GM19238 (cell line): ENCODE results near the gene RGS19.

ENCODE experiments used
- DNase-seq: peaks from one replicate; pipeline ENCODE4 v3.0.0; 2011; ENCODE audit warnings: low spot score; ENCODE audit not compliant: insufficient read length

Gene RGS19

DNA sequence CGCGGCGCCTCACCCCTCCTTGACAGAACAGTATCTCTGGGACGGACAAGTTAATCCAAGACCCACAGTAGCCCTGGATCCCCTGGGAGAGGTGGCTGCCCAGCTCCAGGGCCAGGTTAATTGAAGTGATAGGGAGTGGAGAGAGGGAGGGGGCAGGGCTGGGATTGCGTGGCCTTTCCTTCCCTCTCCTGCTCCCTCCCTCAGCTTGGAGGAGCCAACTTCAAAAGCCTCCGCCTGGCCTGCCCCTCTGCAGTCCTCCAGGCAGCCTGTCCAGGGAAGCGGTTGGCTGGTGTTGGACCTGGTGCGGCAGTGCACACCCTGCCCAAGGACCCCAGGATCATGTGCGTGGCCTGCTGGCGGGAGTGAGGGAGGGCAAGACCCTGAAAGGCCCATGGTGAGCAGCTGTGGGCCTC is 43.4 kb downstream of the RGS19 start, which contains the start of gene C20orf204:
Gene C20orf204 (plus strand): TSS at position 250 of the 413 bp plus-strand sequence. CDS start 142 bp downstream, at position 392.
- DNase-seq, result no peak

DNA sequence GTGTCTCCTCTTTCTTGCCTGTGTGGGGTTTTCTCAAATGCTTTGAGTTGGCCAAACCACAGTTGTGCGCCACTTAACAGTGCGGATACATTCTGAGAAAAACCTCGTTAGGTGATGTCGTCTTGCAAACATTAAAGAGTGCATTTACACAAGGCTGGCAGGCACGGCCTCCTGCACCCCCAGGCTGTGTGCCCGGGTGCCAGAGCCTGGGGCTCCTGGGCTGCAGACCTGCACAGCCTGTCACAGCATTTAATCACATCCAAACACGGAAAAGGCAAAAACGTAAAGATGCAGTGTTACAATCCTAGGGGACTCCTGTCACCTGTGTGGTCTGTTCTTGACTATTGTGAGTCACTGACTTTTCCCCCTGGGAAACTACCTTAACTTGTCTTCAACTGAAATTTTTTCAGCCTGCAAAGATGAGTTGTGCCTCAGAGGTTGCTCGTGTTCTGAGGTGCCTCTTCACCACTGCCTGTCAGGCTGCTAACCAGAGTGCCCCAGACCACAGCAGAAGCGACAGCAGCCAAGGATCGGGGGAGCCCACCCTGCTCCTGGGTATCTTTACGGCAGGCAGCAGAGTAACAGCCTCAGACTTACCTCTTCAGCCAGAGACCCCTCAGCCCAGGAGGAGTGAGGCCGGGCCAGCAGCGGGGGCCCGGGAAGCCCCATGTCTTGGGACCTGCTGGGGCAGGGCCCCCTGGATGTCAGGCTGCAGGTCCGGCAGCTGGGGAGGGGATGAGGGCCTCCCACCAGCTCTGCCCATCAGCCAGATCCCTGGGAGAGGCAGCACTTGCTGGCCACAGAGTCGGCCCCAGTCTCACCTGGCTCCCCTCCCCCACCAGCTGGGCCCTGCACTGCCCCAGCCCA is 44.0 kb downstream of the RGS19 start:
- DNase-seq, result no peak

DNA sequence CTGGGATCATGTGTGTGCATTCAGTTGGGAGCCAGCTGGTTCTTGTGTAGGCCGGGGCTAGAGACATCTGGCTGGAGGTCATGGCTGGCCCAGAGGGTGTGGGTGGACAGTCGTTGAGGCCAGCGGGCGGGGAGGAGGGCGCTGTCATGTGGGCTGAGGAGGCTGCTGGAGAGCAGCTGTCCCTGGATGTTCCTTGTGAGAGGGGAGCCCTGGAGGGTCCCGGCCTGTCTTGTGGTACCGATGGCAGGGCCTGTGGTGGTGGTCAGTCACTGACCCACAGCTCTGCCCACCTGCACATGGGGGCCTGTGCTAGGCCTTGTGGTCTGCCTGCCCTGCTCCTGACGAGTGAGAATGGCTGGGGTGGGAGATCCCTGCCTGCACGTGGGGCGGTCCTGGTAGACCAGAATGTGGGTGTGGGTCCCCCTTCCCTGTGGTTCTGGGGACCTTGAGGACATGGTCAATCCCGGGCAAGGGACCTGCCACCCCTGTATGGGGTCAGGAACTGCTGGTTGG is 45.3 kb downstream of the RGS19 start:
- no peak for DNase-seq

DNA sequence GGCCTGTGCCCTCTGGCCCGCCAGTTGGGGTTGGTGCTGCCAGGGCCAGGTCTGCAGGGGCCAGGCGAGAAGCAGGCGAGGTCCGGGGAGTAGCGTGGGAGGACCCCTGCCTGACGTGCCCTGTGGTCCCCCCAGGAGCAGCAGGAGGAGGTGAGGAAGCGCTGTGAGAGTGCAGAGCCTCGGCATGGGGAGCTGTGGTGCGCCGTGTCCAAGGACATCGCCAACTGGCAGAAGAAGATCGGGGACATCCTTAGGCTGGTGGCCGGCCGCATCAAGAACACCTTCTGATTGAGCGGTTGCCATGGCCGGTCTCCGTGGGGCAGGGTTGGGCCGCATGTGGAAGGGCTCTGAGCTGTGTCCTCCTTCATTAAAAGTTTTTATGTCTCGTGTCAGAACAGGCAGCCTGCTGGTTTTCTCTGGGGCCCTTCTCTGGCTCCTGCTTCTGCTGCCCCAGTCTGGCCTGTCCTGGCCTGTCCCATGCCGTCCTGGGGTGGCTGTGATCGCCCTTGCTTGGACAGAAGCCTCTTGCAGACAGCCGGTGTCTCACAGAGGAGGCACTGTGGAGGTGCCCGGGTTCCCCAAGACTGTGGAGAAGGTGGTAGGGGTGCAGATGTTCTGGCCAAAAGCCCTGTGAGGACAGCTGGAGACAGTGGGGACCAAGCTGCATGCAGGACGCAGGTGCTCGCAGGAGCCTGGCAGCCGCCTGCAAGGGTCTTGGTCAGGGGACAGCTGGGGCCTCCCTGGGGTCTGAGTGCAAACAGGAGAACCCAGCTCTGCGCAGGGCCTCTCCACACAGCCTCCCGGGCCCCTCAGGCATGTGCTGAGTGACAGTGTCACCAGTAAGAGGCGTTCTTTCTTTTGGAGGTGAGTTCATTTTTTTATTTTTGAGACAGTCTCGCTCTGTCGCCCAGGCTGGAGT is 46.4 kb downstream of the RGS19 start:
- DNase-seq, result no peak

DNA sequence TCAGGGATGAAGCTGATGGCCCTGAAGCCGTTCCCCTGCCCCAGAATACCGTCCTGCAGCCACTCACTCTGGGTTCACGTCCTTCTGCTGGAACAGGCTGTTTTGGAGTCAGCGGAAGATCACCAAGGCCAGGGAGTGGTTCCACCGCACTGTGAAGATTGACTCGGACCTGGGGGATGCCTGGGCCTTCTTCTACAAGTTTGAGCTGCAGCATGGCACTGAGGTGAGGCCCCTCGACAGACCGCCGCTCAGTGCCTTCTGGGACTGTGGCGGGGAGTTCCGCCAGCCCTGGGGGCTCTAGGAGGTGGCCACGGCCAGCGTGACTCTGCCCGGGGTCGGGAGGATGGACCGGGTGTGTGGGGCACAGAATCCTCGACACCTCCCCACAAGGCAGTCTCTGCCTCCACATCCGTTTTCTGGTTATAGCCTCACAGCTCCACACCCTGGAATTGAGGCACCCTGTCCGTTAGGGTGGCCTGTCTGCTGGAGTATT is 47.5 kb downstream of the RGS19 start:
- DNase-seq, result no peak

DNA sequence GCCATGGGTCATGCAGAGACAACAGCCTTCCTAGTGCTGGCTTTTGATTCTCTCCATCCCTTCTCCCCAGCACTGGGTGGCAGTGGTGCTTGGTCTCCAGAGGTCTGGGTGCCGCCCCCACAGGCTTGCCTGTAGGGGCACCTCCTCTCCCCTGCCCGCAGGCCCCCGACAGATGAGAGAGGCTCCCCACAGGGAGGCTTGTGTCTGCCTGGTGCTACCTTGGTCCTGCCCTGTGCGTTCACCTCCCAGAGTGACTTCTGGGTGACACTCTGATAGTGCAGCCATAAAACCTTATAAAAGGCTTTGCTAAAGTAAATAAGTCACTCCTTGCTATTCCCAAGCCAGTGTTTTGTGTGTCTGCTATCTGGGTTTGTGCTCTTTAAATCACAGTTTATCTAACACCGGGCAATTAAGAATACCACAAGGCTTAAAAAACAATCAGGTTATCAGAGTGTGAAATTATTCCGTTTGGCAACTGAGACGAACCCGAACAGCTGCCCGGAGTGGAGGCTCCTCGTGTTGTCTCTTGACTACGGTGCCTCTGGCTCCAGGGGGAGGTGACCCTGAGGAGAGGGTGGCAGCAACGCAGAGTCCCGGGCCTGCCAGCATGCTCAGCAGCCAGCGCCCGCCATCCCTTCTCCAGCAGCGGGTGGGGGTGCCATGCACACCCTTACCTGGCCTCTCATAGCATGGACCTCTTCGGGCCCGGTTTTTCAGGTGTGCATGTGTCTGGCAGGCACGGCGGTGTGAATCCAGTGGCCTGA is 48.8 kb downstream of the RGS19 start:
- DNase-seq, result no peak

DNA sequence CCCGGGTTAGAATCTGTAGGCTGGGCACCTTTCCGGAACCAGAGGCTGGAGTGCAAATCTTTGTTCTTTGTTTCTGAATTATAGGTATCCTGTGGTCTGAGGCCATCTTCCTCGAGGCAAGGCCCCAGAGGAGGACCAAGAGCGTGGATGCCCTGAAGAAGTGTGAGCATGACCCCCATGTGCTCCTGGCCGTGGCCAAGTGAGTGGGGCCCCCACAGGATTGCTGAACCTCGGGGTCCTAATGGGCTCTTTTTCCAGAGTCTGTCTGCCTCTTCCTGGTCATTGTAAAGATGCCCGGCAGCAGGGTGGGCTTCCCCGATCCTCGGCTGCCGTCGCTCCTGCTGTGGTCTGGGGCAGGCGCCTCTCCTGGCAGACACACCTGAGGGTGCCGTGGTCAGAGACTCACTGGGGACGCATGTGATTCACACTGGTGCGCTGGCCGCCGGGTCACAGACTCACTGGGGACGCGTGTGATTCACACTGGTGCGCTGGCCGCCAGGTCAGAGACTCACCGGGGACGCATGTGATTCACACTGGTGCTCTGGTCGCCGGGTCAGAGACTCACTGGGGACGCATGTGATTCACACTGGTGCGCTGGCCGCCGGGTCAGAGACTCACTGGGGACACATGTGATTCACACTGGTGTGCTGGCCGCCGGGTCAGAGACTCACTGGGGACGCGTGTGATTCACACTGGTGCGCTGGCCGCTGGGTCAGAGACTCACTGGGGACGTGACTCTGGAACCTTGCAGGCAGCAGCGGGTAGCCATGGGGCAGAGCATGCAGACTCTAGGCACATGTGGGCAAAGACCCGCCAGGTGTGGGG is 49.8 kb downstream of the RGS19 start:
- DNase-seq, result no peak

DNA sequence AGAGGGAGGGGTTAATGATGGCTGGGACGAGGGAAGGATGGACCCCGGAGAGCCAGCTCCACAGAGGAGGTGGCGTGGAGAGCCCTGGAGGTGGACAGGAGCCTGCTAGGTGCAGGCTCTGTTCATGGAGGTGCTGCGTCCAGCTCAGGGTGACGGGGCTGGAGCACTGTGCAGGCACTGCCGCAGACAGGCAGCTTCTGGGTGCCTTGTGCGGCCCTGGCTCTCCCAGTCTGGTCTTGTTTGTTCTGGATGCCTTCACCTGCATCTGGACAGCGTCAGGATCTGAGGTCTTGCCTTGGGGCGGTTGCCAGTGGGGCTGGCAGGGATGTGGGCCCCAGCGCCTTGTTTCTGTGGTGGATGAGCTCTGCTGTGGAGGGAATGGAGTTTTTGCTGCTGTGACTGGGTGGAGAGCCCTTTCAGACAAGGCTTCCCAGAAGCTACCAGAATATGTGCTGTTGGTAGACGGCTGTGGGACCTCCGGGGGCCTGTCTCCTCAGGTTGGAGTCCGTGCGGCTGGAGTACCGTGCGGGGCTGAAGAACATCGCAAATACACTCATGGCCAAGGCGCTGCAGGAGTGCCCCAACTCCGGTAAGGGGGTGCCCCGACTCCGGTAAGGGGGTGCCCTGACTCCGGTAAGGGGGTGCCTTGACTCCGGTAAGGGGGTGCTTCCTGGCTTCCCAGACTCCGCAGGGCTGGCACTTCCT is 51.2 kb downstream of the RGS19 start:
- no peak for DNase-seq

DNA sequence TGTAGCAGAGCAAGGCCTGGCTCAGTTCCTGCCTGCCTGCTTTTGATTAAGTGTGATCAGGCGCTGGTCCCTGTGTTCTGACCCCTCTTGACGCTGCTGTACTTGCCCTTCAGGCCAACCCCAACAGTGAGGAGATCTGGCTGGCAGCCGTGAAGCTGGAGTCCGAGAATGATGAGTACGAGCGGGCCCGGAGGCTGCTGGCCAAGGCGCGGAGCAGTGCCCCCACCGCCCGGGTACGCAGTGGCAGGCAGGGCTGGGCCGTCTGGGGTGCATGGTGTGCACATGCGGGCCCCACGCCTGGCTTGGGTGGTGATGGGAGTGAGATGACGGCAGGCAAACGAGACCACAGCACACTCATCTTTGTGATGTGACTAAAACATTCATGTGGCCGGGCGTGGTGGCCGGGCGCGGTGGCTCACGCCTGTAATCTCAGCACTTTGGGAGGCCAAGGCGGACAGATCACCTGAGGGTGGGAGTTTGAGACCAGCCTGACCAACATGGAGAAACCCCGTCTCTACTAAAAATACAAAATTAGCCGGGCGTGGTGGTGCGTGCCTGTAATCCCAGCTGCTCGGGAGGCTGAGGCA is 53.4 kb downstream of the RGS19 start:
- DNase-seq, result no peak

DNA sequence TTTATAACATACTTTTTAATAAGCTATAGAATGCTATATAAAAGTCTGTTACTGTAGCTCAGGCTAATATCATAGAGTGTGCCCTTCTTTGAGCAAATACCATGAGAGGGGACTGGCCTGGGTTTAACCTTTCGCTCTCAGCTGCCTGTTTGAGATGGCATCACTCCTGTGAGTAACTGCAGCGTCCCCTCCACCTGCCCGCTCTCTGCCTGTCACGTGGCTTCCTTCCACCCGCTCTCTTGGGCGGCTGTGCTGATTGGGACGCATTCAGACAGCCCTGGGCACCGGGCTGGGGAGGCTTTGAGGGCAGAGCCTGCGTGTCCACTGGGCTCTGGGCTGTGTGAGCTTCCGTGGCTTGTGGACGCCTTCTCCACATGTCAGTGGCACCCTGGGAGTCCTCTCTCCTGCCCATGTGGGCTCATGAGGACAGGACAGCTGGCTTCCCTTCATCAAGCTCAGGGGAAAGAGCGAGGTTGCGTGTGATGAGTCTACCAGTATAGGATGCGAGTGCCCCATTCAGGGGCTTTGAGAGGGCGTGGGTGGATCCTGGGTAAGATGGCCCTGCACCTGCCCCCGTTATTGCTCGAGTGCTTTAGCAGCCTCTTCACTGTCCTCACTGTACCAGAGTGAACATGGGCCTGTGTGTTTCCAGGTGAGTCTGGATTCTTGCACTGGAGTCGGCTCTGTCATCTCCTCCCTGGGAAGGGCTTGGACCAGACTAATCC is 54.1 kb downstream of the RGS19 start:
- DNase-seq, result no peak

DNA sequence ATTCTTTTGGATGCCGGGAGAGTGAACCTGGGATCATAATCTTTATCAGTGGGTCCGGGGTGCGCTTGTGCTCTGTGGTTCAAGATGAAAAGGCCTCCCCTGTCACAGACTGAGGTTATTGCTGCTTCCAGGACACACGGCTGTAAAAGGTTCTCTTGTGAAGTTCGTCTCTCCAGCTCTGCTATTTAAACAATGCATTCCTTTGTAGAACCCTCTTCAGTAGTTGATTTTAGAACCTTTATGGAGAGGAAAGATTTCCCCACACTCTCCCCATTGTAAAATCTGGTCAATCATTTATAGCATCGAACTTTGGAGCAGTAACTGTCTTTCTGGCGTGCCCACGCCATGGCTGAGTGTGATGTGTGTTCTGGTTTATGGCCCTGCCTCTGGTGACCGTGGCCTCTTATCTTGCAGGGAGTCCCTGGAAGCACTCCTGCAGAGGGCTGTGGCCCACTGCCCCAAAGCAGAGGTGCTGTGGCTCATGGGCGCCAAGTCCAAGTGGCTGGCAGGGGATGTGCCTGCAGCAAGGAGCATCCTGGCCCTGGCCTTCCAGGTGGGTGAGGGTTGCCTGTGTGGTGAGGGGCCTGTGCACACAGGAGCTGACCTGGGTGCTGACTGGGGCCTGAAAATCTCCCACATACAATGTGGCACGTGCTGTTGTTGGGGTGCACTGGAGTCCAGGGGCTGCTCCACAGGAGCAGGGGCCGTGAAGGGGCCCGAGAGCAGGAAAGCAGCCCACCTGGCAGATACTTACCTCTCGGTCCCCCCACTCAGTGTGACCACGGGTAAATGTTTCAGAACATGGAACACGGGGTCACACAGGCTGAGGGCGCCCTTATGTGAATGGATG is 55.0 kb downstream of the RGS19 start:
- no peak for DNase-seq

DNA sequence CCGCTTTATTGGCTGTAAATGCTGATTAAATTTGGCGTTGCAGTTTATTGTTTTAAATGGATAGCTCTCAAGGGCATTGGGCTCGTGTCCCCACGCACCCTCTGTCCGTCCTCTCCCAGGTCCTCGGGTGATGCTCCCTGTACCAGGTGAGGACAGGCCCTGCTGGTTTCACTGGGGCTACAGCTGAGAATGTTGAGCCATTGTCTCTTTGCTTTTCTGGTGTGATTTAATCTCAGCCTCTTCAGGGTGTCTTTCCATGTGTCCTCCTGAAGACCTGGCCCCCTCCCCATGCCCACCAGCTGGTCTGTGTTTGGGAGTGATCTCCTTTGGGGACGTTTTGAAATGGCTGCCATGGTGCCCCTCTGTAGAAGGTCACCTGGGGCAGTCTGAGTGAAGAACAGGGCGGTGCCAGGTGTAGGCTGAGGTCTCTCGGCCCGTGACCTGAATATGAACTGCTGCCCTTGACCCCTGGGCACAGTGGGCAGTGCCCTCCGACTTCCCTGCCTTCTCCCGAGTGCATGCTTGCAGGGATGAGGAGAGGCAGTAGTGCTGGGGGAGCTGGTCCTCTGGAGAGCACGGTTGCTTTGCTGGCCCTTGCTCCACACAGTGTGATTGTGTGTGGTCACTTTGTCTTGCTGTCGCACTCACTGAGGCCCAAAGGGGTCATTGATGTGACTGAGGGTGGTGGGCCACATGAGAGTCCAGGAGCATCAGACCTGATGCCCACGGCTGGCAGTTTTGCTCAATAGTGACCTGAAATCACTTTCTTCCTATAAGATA is 55.8 kb downstream of the RGS19 start:
- DNase-seq, result no peak
